IMR-90 (cell line): ENCODE measurements around the gene ART4. TPM values are rescaled to one million over a fixed set of nuclear protein-coding genes. Genes with fewer than 3 reads are reported as not detected.

ENCODE experiments used
- ATAC-seq: fragments of 200-7000 bp; cut with Tn5 transposase; 2 replicates; pipeline ENCODE4 v1.9.1; 2020; ENCODE audit warnings: low read depth, mild to moderate bottlenecking, moderate library complexity
- BruUV-seq: library from RNA; stranded (reverse); fragments of 400-500 nt; replicated peaks from 2 replicates; lab custom pipeline; 2021; lab: Mats Ljungman, UMichigan
- CTCF ChIA-PET: fragments of 300-600 bp; formaldehyde crosslinking; extraction: SDS; loops from one replicate; lab custom pipeline; 2021; ENCODE audit warnings: antibody characterized with exemption; lab: Yijun Ruan, JAX
- POLR2A ChIA-PET: fragments of 300-600 bp; sonication (Branson Sonifier 250); formaldehyde crosslinking; loops from one replicate; lab custom pipeline; 2022; ENCODE audit warnings: antibody characterized with exemption; ENCODE audit not compliant: unreplicated experiment; lab: Charles Lee
- DNase-seq: peaks from one replicate; pipeline ENCODE4 v3.0.0; 2013
- H2AFZ ChIP-seq: replicated peaks from 2 replicates; pipeline ENCODE3; 2013; ENCODE audit warnings: low read length, mild to moderate bottlenecking; ENCODE audit not compliant: poor library complexity
- H2AK5ac ChIP-seq: 2 replicates; pipeline ENCODE4 v1.6.1; 2013; ENCODE audit warnings: low read depth, low read length, inconsistent platforms
- H2AK9ac ChIP-seq: replicated peaks from 2 replicates; pipeline ENCODE3; 2013; ENCODE audit warnings: mild to moderate bottlenecking, low read depth, low read length, moderate library complexity; ENCODE audit not compliant: poor library complexity
- H2BK120ac ChIP-seq: 2 replicates; pipeline ENCODE4 v1.6.1; 2013; ENCODE audit warnings: low read depth, low read length, inconsistent platforms
- H2BK15ac ChIP-seq: 3 replicates; pipeline ENCODE4 v1.6.1; 2013; ENCODE audit warnings: low read depth, low read length, inconsistent platforms
- H2BK20ac ChIP-seq: 2 replicates; pipeline ENCODE4 v1.6.1; 2013; ENCODE audit warnings: low read depth, mild to moderate bottlenecking, inconsistent platforms, low read length, moderate library complexity
- H2BK5ac ChIP-seq: 2 replicates; pipeline ENCODE4 v1.6.1; 2013; ENCODE audit warnings: mild to moderate bottlenecking, low read depth, low read length, inconsistent platforms; ENCODE audit not compliant: poor library complexity, severe bottlenecking
- H3K14ac ChIP-seq: replicated peaks from 2 replicates; pipeline ENCODE4 v1.6.1; 2013; ENCODE audit warnings: low read depth, low read length, inconsistent platforms
- H3K18ac ChIP-seq: 2 replicates; pipeline ENCODE4 v1.6.1; 2013; ENCODE audit warnings: low read depth, low read length, control low read depth
- H3K23ac ChIP-seq: 2 replicates; pipeline ENCODE4 v1.6.1; 2013; ENCODE audit warnings: low read depth, low read length, inconsistent platforms
- H3K27ac ChIP-seq: 2 replicates; pipeline ENCODE4 v1.5.1; 2013; ENCODE audit warnings: mild to moderate bottlenecking, control low read depth, low read length; ENCODE audit not compliant: insufficient read depth
- H3K27me3 ChIP-seq: 2 replicates; pipeline ENCODE4 v1.6.1; 2013; ENCODE audit warnings: low read length; ENCODE audit not compliant: control insufficient read depth, insufficient read depth
- H3K36me3 ChIP-seq: 2 replicates; pipeline ENCODE4 v1.6.1; 2013; ENCODE audit warnings: low read length, mixed read lengths; ENCODE audit not compliant: control insufficient read depth, insufficient read depth
- H3K4ac ChIP-seq: 2 replicates; pipeline ENCODE4 v1.6.1; 2013; ENCODE audit warnings: low read depth, low read length, inconsistent platforms
- H3K4me1 ChIP-seq: 2 replicates; pipeline ENCODE4 v1.6.1; 2013; ENCODE audit warnings: low read length, mixed read lengths; ENCODE audit not compliant: control insufficient read depth, insufficient read depth
- H3K4me2 ChIP-seq: 2 replicates; pipeline ENCODE4 v1.6.1; 2013; ENCODE audit warnings: low read depth, mild to moderate bottlenecking, control low read depth, low read length, moderate library complexity
- H3K4me3 ChIP-seq: 2 replicates; pipeline ENCODE4 v1.5.1; 2013; ENCODE audit warnings: low read depth, mild to moderate bottlenecking, control low read depth, low read length, moderate library complexity; ENCODE audit not compliant: insufficient read depth
- H3K56ac ChIP-seq: 2 replicates; pipeline ENCODE4 v1.6.1; 2013; ENCODE audit warnings: low read length, inconsistent platforms; ENCODE audit not compliant: insufficient read depth; ENCODE audit errors: extremely low read depth
- H3K79me1 ChIP-seq, 2 experiments: 2 replicates each; pipeline ENCODE4 v1.6.1; 2013; ENCODE audit warnings: low read length in 2 of 2, inconsistent platforms in 1 of 2, low read depth in 1 of 2
- H3K9ac ChIP-seq: 2 replicates; pipeline ENCODE4 v1.6.1; 2013; ENCODE audit warnings: low read depth, low read length, control low read depth
- H3K9me1 ChIP-seq: 2 replicates; pipeline ENCODE4 v1.6.1; 2013; ENCODE audit warnings: low read length, inconsistent platforms; ENCODE audit not compliant: insufficient read depth
- H3K9me3 ChIP-seq: 2 replicates; pipeline ENCODE4 v1.6.1; 2013; ENCODE audit warnings: low read length; ENCODE audit not compliant: control insufficient read depth, insufficient read depth
- H4K20me1 ChIP-seq: 2 replicates; pipeline ENCODE4 v1.6.1; 2013; ENCODE audit warnings: low read length, inconsistent platforms; ENCODE audit not compliant: insufficient read depth
- H4K5ac ChIP-seq: 2 replicates; pipeline ENCODE4 v1.6.1; 2013; ENCODE audit warnings: mild to moderate bottlenecking, low read depth, low read length, control low read depth
- H4K8ac ChIP-seq, 2 experiments: 2 replicates each; pipeline ENCODE4 v1.6.1; 2013; ENCODE audit warnings: low read depth in 2 of 2, low read length in 2 of 2, control low read depth in 1 of 2, inconsistent platforms in 1 of 2
- H4K91ac ChIP-seq: 2 replicates; pipeline ENCODE4 v1.6.1; 2013; ENCODE audit warnings: low read depth, low read length, inconsistent platforms; ENCODE audit not compliant: insufficient read depth
- BHLHE40 ChIP-seq: fragments of 150-350 bp; IDR thresholded peaks from 2 replicates; pipeline ENCODE4 v1.6.1; 2016; ENCODE audit warnings: mild to moderate bottlenecking, low read depth, low read length
- CEBPB ChIP-seq: IDR thresholded peaks from 2 replicates; pipeline ENCODE4 v1.6.1; 2012; ENCODE audit warnings: low read depth, low read length, improper control_type of control experiment
- CHD1 ChIP-seq: IDR thresholded peaks from 2 replicates; pipeline ENCODE4 v1.6.1; 2012; ENCODE audit warnings: low read depth, low read length, improper control_type of control experiment
- MAFK ChIP-seq: IDR thresholded peaks from 2 replicates; pipeline ENCODE4 v1.6.1; 2012; ENCODE audit warnings: low read depth, low read length, improper control_type of control experiment
- MXI1 ChIP-seq: IDR thresholded peaks from 2 replicates; pipeline ENCODE4 v1.6.1; 2012; ENCODE audit warnings: low read depth, mild to moderate bottlenecking, low read length, moderate library complexity, borderline replicate concordance
- POLR2A ChIP-seq: IDR thresholded peaks from 2 replicates; pipeline ENCODE4 v1.6.1; 2012; ENCODE audit warnings: mild to moderate bottlenecking, low read depth, low read length
- RCOR1 ChIP-seq: IDR thresholded peaks from 2 replicates; pipeline ENCODE4 v1.6.1; 2012; ENCODE audit warnings: mild to moderate bottlenecking, low read length, improper control_type of control experiment; ENCODE audit not compliant: insufficient replicate concordance
- RFX5 ChIP-seq: IDR thresholded peaks from 2 replicates; pipeline ENCODE4 v1.8.0; 2012; ENCODE audit warnings: low read depth, mild to moderate bottlenecking, low read length, moderate library complexity
- SMC3 ChIP-seq: fragments of 150-350 bp; IDR thresholded peaks from 2 replicates; pipeline ENCODE4 v1.6.1; 2016; ENCODE audit warnings: low read depth, mild to moderate bottlenecking, antibody characterized with exemption, low read length, moderate library complexity
- WGBS, 2 experiments: methylation state at CpG; one replicate each; pipeline versions ENCODE4 v1.1.5 to v1.1.7; 2013; ENCODE audit warnings: missing lambda C conversion rate in 2 of 2; ENCODE audit not compliant: insufficient read length in 1 of 2; ENCODE audit errors: extremely low coverage in 2 of 2; 5-methylcytosine and 5-hydroxymethylcytosine counted together
- dilution Hi-C: fragments of 300-500 bp; cut with HindIII; formaldehyde crosslinking; loops from one replicate; pipeline ENCODE4 v1.14.3; 2018; ENCODE audit warnings: low sequenced_read_pairs; ENCODE audit not compliant: unreplicated experiment
- in situ Hi-C: fragments of 300-500 bp; cut with MboI; formaldehyde crosslinking; loops from 3 replicates; pipeline ENCODE4 v1.14.3; 2019; ENCODE audit warnings: low sequenced_read_pairs, inconsistent platforms, mixed read lengths
- intact Hi-C: fragments of 100-400 bp; cut with micrococcal nuclease; formaldehyde crosslinking; loops from 2 replicates; pipeline ENCODE4 v1.10.0; 2022
- polyA plus RNA-seq, 3 experiments: library from polyadenylated mRNA; depleted of rRNA; stranded (reverse); fragments of >200 nt; gene quantifications; 2 replicates each; pipeline ENCODE4 v1.2.3, GENCODE V29; 2012; ENCODE audit warnings: low replicate concordance in 1 of 3
- total RNA-seq: library from RNA; depleted of rRNA; stranded (reverse); fragments of >200 nt; gene quantifications from 2 replicates; pipeline ENCODE4 v1.2.3, GENCODE V29; 2012
- TF ChIP-seq, protein P1 (sequence below): conservative IDR thresholded peaks from 2 replicates; pipeline ENCODE4 v1.5.1; 2012; ENCODE audit warnings: mild to moderate bottlenecking, low read depth, low read length, improper control_type of control experiment

The ART4 gene
- total and polyA plus RNA-seq, 2 of the 4 experiments (the other 2 are of a cell fraction), result not detected

DNA sequence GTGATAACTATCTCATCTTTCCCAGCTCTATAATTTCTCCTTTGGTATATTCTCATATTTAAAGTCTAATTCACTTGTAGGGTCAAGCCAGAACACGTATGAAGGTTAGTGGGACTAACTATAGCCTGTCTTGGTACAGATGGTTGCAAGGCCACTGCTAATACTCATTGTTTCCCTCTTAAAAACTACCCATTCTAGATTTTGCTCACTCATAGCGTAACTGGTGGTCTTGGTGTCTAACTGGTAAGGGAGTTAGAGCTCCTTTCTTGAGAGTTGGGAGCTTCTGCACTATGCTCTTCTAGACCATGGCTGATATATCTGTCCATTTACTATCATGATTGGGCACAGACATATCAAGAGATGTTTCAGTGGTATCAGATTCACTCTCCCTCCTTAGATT, 33.5 kb upstream of the ART4 start:
- ChIA-PET CTCF (no interaction called here), POLR2A (no interaction called here)
- no peak overlapping the region for H4K91ac ChIP-seq
- H2AK9ac ChIP-seq, result no peak overlapping the region
- H2BK20ac ChIP-seq, result no peak overlapping the region
- H3K56ac ChIP-seq, result no peak overlapping the region
- no peaks in the 10 kb centered on the region for H3K4me1 ChIP-seq
- no peak overlapping the region for H2AK5ac ChIP-seq
- H3K36me3 ChIP-seq, result no peaks in the 10 kb centered on the region
- H3K9ac ChIP-seq, result no peak overlapping the region
- no peak overlapping the region for H2BK120ac ChIP-seq
- no peaks in the 10 kb centered on the region for H3K9me3 ChIP-seq
- no peak overlapping the region for H4K5ac ChIP-seq
- no peak overlapping the region for H2AFZ ChIP-seq
- no peak overlapping the region for H3K18ac ChIP-seq
- H3K23ac ChIP-seq, result no peak overlapping the region
- TF ChIP-seq, protein P1, sequence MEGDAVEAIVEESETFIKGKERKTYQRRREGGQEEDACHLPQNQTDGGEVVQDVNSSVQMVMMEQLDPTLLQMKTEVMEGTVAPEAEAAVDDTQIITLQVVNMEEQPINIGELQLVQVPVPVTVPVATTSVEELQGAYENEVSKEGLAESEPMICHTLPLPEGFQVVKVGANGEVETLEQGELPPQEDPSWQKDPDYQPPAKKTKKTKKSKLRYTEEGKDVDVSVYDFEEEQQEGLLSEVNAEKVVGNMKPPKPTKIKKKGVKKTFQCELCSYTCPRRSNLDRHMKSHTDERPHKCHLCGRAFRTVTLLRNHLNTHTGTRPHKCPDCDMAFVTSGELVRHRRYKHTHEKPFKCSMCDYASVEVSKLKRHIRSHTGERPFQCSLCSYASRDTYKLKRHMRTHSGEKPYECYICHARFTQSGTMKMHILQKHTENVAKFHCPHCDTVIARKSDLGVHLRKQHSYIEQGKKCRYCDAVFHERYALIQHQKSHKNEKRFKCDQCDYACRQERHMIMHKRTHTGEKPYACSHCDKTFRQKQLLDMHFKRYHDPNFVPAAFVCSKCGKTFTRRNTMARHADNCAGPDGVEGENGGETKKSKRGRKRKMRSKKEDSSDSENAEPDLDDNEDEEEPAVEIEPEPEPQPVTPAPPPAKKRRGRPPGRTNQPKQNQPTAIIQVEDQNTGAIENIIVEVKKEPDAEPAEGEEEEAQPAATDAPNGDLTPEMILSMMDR, result no peak
- TF ChIP-seq MXI1 (no peak), POLR2A (no peak), RCOR1 (no peak), CEBPB (no peak), BHLHE40 (no peak), RFX5 (no peak), CHD1 (no peak), SMC3 (no peak), MAFK (no peak)
- H3K4ac ChIP-seq, result no peak overlapping the region
- DNase-seq (no peak), ATAC-seq (no peak)
- no peak overlapping the region for H3K14ac ChIP-seq
- H2BK5ac ChIP-seq, result no peak overlapping the region
- no peaks in the 10 kb centered on the region for H4K20me1 ChIP-seq
- WGBS, 2 experiments, result no CpG with 5 or more reads among the region's 2 CpGs
- in situ Hi-C loops, result no loop called here
- H2BK15ac ChIP-seq, result no peak overlapping the region
- H3K4me3 ChIP-seq, result no peak overlapping the region
- dilution Hi-C loops, result no loop called here
- intact Hi-C loops, result no loop called here
- H3K79me1 ChIP-seq, result no peaks in the 10 kb centered on the region
- H3K27ac ChIP-seq, result no peak overlapping the region
- H3K9me1 ChIP-seq, result no peaks in the 10 kb centered on the region
- BruUV-seq, result no TSS peak
- no peaks in the 10 kb centered on the region for H3K27me3 ChIP-seq
- no peak overlapping the region for H3K4me2 ChIP-seq
- no peak overlapping the region for H4K8ac ChIP-seq
